Dermis blood vessel endothelial cell (primary cell): ENCODE data around the gene PTS. TPM values are rescaled to one million over a fixed set of nuclear protein-coding genes. Genes with fewer than 3 reads are reported as not detected.
A peak's percentile ranks its signal among the peaks of the same experiment; 100 is the strongest.

Source experiments
- DNase-seq: peaks from one replicate; pipeline ENCODE4 v3.0.0; 2010
- total RNA-seq: library from RNA; depleted of rRNA; stranded (reverse); fragments of >200 nt; gene quantifications from 2 replicates; pipeline ENCODE4 v1.2.3, GENCODE V29; 2014

PTS gene
- total RNA-seq, 1 donor from 2014 or later: 45.1 TPM

- no peak for DNase-seq
Observed at GRCh38 chr11:112266410-112266778, 40.2 kb downstream of the PTS start.

GRCh38 chr11:112267188-112267591 lies 41.0 kb downstream of the PTS start:
- no peak for DNase-seq

GRCh38 chr11:112268406-112268805 lies 42.2 kb downstream of the PTS start:
- no peak for DNase-seq

- DNase-seq: no peak
Observed at GRCh38 chr11:112269139-112269538, 42.9 kb downstream of the PTS start.

GRCh38 chr11:112270551-112271180 lies 44.4 kb downstream of the PTS start:
- DNase-seq: no peak

GRCh38 chr11:112271242-112271641 lies 45.0 kb downstream of the PTS start:
- no peak for DNase-seq

- no peak for DNase-seq
Observed at GRCh38 chr11:112273066-112273465, 46.8 kb downstream of the PTS start.

GRCh38 chr11:112274007-112274783 lies 48.0 kb downstream of the PTS start:
- DNase-seq: no peak

GRCh38 chr11:112277029-112277428 lies 50.8 kb downstream of the PTS start:
- no peak for DNase-seq

GRCh38 chr11:112277941-112278340 lies 51.7 kb downstream of the PTS start:
- DNase-seq: no peak

- no peak for DNase-seq
Observed at GRCh38 chr11:112278803-112279202, 52.6 kb downstream of the PTS start.

GRCh38 chr11:112279901-112280267 lies 53.7 kb downstream of the PTS start:
- peak; percentile 80 for DNase-seq

GRCh38 chr11:112280268-112281126 lies 54.3 kb downstream of the PTS start:
- DNase-seq: peak; percentile 91

- DNase-seq: no peak
Observed at GRCh38 chr11:112281726-112282125, 55.5 kb downstream of the PTS start.

Other genes with a start within 250 kb of the PTS start
- 25.5 and 41.6 TPM in 2 replicates for gene DLAT, start 201.0 kb upstream of the PTS start, total RNA-seq
- 0.93 and 1.4 TPM in 2 replicates for gene PIH1D2, start 152.4 kb upstream of the PTS start, total RNA-seq
- gene NKAPD1, start 152.1 kb upstream of the PTS start, total RNA-seq: 17.9 and 22.0 TPM in 2 replicates
- gene TIMM8B, start 139.7 kb upstream of the PTS start, total RNA-seq: 43.8 and 54.6 TPM in 2 replicates
- 198 and 201 TPM in 2 replicates for gene SDHD, start 139.6 kb upstream of the PTS start, total RNA-seq
- gene IL18, start 62.3 kb upstream of the PTS start, total RNA-seq: 0.33 and 0.34 TPM in 2 replicates
- not detected in 2 replicates for gene TEX12, start 59.1 kb upstream of the PTS start, total RNA-seq
- gene BCO2, start 50.9 kb upstream of the PTS start, total RNA-seq: 0.68 and 1.3 TPM in 2 replicates
- not detected in 2 replicates for gene PLET1, start 34.4 kb downstream of the PTS start, total RNA-seq